ENCODE results near the gene YWHAG. TPM values are rescaled to one million over a fixed set of nuclear protein-coding genes. Genes with fewer than 3 reads are reported as not detected.
A peak's percentile ranks its signal among the peaks of the same experiment; 100 is the strongest.

The YWHAG gene
- total and polyA plus RNA-seq, 2 of the 13 experiments (the other 11 are each of a cell fraction or from before 2014, with no cell fraction given), result 36.9 to 67.5 TPM

- TF ChIP-seq KLF13 (CRISPR knock-in tag; IDR thresholded peaks at IDR 0.05), result no peak
- 0 out of 2 replicates have a peak, but pooled peaks have one; percentile 49 for TF ChIP-seq ZNF530 (CRISPR knock-in tag; IDR thresholded peaks at IDR 0.05; ENCODE audit: low read depth)
- TF ChIP-seq GFI1 (CRISPR knock-in tag; IDR thresholded peaks at IDR 0.05; ENCODE audit: borderline replicate concordance), result no peak
- peak; percentile 83; the same call in 1 of the 2 replicates for TF ChIP-seq ZNF224 (CRISPR knock-in tag; IDR thresholded peaks at IDR 0.05)
- TF ChIP-seq JUNB (CRISPR knock-in tag; IDR thresholded peaks at IDR 0.05; ENCODE audit: borderline replicate concordance), result no peak
- no peak for TF ChIP-seq ZNF143 (CRISPR knock-in tag; IDR thresholded peaks at IDR 0.05)
- TF ChIP-seq ZNF639 (CRISPR knock-in tag; conservative IDR thresholded peaks at IDR 0.05), result 0 out of 2 replicates have a peak, but pooled peaks have one; percentile 23
- TF ChIP-seq ZNF710 (CRISPR knock-in tag; IDR thresholded peaks at IDR 0.05; ENCODE audit: borderline replicate concordance), result peak; percentile 52; the same call in 1 of the 2 replicates
- no peak for TF ChIP-seq MTA3 (CRISPR knock-in tag; IDR thresholded peaks at IDR 0.05)
- TF ChIP-seq SALL1 (CRISPR knock-in tag; IDR thresholded peaks at IDR 0.05), result peak; percentile 83
- 0 out of 2 replicates have a peak, but pooled peaks have one; percentile 52 for TF ChIP-seq ZNF792 (CRISPR knock-in tag; IDR thresholded peaks at IDR 0.05)
- no peak for TF ChIP-seq TEAD2 (CRISPR knock-in tag; IDR thresholded peaks at IDR 0.05)
- no peak for TF ChIP-seq PRMT3 (CRISPR knock-in tag; IDR thresholded peaks at IDR 0.05; ENCODE audit: borderline replicate concordance, low read depth)
- TF ChIP-seq ZNF282 (IDR thresholded peaks at IDR 0.05; ENCODE audit: partially characterized antibody), result no peak
- 0 out of 2 replicates have a peak, but pooled peaks have one; percentile 77 for TF ChIP-seq BATF2 (CRISPR knock-in tag; IDR thresholded peaks at IDR 0.05)
- TF ChIP-seq POLR2G (IDR thresholded peaks at IDR 0.05; ENCODE audit: low read depth, low read length), result peak; percentile 95
- TF ChIP-seq RBAK (CRISPR knock-in tag; IDR thresholded peaks at IDR 0.05), result no peak
- no peak for TF ChIP-seq TCF7L2 (IDR thresholded peaks at IDR 0.05; ENCODE audit: low read depth, low read length)
- no peak; the same call in 1 of the 2 replicates for TF ChIP-seq KLF15 (CRISPR knock-in tag; IDR thresholded peaks at IDR 0.05; ENCODE audit: borderline replicate concordance)
- 0 out of 2 replicates have a peak, but pooled peaks have one; percentile 19 for TF ChIP-seq LRRFIP1 (CRISPR knock-in tag; conservative IDR thresholded peaks at IDR 0.05)
- TF ChIP-seq MIER3 (CRISPR knock-in tag; IDR thresholded peaks at IDR 0.05; ENCODE audit: borderline replicate concordance), result peak; percentile 72; the same call in 1 of the 2 replicates
- TF ChIP-seq ZFP41 (CRISPR knock-in tag; IDR thresholded peaks at IDR 0.05; ENCODE audit: borderline replicate concordance), result 0 out of 2 replicates have a peak, but pooled peaks have one; percentile 9
- peak; percentile 45; the same call in 1 of the 2 replicates for TF ChIP-seq BRF2 (CRISPR knock-in tag; IDR thresholded peaks at IDR 0.05)
Measured at GRCh38 chr7:76358481-76359110, at the start of gene YWHAG (continued).
